22Rv1 (cell line): ENCODE measurements around the gene SYNE4.

Source experiments
- H3K27ac ChIP-seq: fragments of 450-650 bp; 2 replicates; pipeline ENCODE4 v1.5.1; 2017
- ZFX ChIP-seq: fragments of 450-650 bp; IDR thresholded peaks from 2 replicates; pipeline ENCODE4 v1.6.1; 2017; ENCODE audit warnings: antibody characterized with exemption, borderline replicate concordance
- TF ChIP-seq, protein P1 (sequence below): fragments of 450-650 bp; IDR thresholded peaks from 2 replicates; pipeline ENCODE4 v1.5.1; 2017; ENCODE audit warnings: mild to moderate bottlenecking

Gene SYNE4

DNA sequence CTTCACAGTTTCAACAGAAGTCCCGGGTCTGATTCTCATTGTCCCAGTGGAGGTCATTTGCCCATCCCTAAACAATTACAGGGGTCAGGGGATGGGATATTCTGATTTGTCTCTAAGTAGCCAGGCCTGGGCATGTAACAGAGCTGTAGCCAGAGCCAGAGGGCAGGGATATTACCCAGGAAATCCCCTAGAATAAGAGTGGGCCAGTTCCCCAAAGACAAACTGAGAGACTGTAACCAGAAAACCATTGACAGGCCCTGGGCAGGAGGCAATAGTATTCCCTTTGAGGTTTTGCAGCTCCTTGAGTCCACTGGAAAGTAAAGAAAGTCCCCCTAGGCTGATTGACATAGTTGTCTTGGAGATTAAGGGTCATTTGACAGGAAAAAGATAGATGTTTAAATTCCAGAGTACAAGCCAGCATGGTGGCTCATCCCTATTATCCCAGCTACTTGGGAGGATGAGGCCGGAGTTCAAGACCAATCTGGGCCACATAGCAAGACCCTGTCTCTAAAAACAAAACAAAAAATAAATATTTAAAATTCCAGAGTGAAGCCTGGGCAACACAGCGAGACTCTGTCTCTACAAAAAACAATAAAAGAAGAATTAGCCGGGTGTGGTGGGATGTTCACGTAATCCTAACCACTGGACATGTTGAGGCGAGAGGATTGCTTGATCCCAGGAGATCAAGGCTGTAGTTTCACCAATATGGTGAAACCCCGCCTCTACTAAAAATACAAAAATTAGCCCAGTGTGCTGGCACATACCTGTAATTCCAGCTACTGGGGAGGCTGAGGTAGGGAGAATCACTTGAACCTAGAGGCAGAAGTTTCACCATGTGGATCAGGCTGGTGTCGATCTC, 15.5 kb downstream of the SYNE4 start:
- TF ChIP-seq ZFX: no peak
- TF ChIP-seq, protein P1, sequence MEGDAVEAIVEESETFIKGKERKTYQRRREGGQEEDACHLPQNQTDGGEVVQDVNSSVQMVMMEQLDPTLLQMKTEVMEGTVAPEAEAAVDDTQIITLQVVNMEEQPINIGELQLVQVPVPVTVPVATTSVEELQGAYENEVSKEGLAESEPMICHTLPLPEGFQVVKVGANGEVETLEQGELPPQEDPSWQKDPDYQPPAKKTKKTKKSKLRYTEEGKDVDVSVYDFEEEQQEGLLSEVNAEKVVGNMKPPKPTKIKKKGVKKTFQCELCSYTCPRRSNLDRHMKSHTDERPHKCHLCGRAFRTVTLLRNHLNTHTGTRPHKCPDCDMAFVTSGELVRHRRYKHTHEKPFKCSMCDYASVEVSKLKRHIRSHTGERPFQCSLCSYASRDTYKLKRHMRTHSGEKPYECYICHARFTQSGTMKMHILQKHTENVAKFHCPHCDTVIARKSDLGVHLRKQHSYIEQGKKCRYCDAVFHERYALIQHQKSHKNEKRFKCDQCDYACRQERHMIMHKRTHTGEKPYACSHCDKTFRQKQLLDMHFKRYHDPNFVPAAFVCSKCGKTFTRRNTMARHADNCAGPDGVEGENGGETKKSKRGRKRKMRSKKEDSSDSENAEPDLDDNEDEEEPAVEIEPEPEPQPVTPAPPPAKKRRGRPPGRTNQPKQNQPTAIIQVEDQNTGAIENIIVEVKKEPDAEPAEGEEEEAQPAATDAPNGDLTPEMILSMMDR: no peak
- 0 out of 2 replicates have a peak overlapping the region, but pooled peaks have one; percentile 4 for H3K27ac ChIP-seq

DNA sequence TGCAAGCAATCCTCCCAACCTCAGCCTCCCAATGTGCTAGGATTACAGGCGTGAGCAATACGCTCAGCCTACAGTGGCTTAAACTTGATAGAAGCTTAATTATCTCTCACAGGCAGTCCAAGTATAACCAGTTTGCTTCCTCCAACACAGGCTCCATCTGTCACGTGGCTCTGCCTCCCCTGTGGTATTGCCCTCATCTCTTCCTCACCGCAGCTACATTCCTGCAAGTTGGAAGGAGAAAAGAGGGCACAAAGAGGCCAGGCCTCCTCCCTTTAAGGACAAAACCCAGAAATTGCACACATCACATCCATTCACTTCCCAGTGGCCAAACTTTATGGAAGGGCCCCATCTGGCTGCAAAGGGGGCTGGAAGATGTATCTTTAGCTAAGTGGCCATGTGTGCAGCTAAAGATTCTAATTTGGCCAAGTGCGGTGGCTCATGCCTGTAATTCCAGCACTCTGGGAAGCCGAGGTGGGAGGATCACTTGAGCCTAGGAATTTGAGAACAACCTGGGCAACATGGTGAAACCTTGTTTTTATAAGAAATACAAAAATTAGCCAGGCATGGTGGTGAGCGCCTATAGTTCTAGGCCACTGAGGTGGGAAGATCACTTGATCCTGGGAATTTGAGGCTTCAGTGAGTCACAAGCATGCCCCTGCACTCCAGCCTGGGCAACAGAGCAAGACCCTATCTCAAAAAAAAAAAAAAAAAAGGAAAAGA, 16.7 kb downstream of the SYNE4 start:
- no peak overlapping the region for H3K27ac ChIP-seq
- no peak for TF ChIP-seq ZFX
- TF ChIP-seq, protein P1: no peak

DNA sequence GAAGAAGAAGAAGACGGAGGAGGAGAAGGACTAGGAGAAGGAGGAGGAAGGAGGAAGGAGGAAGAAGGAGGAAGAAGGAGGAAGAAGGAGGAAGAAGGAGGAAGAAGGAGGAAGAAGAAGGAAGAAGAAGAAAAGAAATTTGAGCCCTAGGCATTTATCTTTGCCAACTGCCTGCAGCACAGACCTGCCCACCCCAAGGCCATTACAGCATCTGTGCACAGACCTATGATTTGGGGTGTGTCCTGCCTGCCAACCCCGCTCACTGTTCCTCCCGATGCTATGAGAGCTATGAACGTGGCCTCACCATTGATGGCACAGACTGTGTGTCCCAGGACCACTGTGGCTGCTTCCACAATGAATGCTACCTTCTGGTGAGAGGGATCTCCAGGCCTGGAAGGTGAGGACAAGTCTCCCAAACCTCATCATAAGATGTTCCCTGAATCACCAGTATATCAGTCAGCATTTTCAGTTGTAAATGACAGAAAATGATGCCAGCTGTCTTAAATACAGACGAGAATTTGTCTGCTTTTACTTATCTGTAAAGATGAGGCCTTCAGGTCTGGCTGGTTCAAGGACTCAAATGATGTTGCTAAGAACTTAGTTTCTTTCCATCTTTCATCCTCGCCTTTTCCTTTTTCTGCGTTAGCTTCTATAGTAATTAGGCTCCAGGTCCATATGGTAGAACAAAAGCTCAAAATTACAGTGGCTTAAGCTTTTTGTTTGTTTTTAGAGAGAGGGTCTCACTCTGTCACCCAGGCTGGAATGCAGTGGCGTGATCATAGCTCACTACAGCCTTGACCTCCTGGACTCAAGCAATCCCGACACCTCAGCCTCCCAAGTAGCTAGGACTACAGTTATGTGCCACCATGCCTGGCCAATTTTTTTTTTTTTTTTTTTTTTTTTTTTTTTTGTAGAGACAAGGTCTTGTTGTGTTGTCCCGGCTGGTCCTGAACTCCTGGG, 17.6 kb downstream of the SYNE4 start:
- TF ChIP-seq, protein P1: no peak
- TF ChIP-seq ZFX: no peak
- no peak overlapping the region for H3K27ac ChIP-seq

DNA sequence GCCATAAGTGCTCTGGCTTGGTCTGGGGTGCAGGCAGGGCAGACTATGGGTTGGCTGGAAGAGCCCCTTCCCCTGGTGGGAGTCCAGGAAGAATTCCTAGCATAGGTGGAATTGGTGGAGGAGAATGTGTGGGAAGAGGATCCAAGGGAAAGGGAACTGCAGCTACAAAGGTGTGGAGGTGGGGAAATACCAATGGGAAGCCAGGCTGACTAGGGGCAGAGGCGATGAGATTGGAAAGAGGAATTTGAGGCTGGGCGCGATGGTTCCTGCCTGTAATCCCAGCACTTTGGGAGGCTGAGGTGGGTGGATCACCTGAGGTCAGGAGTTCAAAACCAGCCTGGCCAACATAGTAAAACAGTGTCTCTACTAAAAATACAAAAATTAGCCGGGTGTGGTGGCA, 18.5 kb downstream of the SYNE4 start:
- no peak overlapping the region for H3K27ac ChIP-seq

DNA sequence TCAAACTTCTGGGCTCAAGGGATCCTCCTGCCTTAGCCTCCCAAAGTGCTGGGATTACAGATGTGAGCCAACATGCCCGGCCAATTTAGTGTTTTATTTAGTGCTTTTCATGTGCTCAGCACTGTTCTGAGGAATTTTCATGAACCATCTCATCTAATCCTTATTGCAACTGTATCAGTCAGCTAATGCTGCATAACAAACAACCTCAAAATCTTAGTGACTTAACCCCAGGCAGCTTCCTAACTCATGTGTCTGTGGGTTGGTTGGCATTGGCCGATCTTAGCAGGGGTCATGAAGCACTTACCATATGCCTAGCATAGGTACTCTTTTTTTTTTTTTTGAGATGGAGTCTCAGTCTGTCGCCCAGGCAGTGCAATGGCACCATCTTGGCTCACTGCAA, 19.8 kb downstream of the SYNE4 start:
- TF ChIP-seq, protein P1: no peak
- TF ChIP-seq ZFX: no peak
- no peak overlapping the region for H3K27ac ChIP-seq

More for the DNA sequence above, 18.5 kb downstream of the SYNE4 start:
- TF ChIP-seq, protein P1: no peak
- no peak for TF ChIP-seq ZFX

DNA sequence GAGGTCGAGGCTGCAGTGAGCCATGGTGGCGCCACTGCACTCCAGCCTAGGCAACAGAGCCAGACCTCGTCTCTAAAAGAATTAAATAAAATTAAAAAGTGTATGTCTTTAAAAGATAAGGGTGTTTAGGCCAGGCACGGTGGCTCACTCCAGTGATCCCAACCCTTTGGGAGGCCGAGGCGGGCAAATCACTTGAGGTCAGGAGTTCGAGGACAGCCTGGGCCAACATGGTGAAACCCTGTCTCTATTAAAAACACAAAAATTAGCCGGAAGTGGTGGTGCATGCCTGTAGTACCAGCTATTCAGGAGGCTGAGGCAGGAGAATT, 21.1 kb downstream of the SYNE4 start:
- H3K27ac ChIP-seq: peak overlapping the region; percentile 49
- no peak for TF ChIP-seq ZFX
- TF ChIP-seq, protein P1: peak; percentile 58
